ENCODE results near the gene ACACB. TPM values are rescaled to one million over a fixed set of nuclear protein-coding genes. Genes with fewer than 3 reads are reported as not detected.

Gene ACACB
- total and polyA plus RNA-seq, 2 donors (not counting 3 experiments of a cell fraction or from before 2014, with no cell fraction given): 1.3 to 5.7 TPM

DNA sequence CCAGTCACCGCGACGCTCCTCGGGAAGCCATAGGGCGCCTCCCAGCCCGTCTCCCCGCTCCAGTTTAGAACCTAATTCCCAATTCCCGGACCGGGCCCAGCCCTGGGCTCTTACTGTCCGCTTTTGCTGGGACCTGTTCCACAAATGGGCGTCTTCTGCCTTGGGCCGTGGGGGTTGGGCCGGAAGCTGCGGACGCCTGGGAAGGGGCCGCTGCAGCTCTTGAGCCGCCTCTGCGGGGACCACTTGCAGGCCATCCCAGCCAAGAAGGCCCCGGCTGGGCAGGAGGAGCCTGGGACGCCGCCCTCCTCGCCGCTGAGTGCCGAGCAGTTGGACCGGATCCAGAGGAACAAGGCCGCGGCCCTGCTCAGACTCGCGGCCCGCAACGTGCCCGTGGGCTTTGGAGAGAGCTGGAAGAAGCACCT lies 18.2 kb upstream of the ACACB start:
- intact Hi-C loops (cut with micrococcal nuclease): loop anchor here (1.0 to 5.0 kb wide), 3 partner anchors 13 to 536 kb away; partner anchors contain the start of genes CORO1C and ISCU
- CTCF ChIA-PET: interaction anchor here (0.9 to 3.1 kb wide), 6 partner anchors 12 to 292 kb away, joined by 3 to 38 read pairs (median 4); partner anchors contain the start of gene USP30
- DNase-seq (ENCODE audit: low read depth, low spot score): no peak

DNA sequence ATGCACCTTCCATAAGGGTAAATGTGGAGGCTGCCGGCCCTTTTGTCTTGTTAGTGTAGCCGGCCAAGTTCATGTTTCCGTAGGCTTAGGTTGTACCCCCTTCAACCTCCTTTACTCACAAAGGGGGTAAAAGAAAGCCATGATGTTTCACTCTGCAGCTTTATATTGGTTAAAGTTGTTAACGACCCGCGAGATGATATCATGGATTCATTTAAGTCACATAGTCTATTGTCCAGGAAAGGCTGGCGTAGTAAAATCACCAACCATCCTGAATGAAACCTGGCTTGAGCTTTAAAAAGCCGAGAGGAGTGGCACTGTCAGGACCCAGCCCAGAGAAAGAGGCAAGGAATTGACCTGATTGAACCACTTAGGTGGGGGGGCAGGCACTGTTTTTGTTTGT lies 17.7 kb upstream of the ACACB start:
- peaks cover 15% of the 10 kb centered on the region for H3K79me2 ChIP-seq (ENCODE audit: control insufficient read depth, insufficient read depth, low read length)
- no peaks in the 10 kb centered on the region for H4K20me1 ChIP-seq (replicated peaks; ENCODE audit: control insufficient read depth, extremely low read depth, insufficient read depth, low read length)
- H3K36me3 ChIP-seq (ENCODE audit: control insufficient read depth in 2 of 2, extremely low read depth in 1 of 2, insufficient read depth in 2 of 2, low read length in 2 of 2): peaks cover 7 to 10% of the 10 kb centered on the region in 2 experiments
- peak overlapping the region; percentile 96 for H3K9ac ChIP-seq (replicated peaks; ENCODE audit: extremely low read depth, insufficient read depth, low read length)
- POLR2A ChIA-PET: no interaction called here
- intact Hi-C loops (cut with micrococcal nuclease): loop anchor here (1.0 to 5.0 kb wide), 3 partner anchors 13 to 536 kb away; partner anchors contain the start of genes CORO1C and ISCU
- no peaks in the 10 kb centered on the region for H3K9me3 ChIP-seq (replicated peaks; ENCODE audit: control insufficient read depth, insufficient read depth, low read length)
- BruUV-seq (replicated peaks): no TSS peak
- DNase-seq (ENCODE audit: low read depth, low spot score) (no peak), FAIRE-seq (peak; percentile 65)
- H3K27ac ChIP-seq (ENCODE audit: insufficient read depth, low read depth, low read length): peak overlapping the region; percentile 81
- CTCF ChIA-PET: interaction anchor here (0.9 to 3.1 kb wide), 6 partner anchors 12 to 291 kb away, joined by 3 to 38 read pairs (median 4); partner anchors contain the start of gene USP30
- dilution Hi-C loops (cut with MboI; ENCODE audit: extremely low pct_ligation_motif_present, low sequenced_read_pairs): no loop called here
- H3K4me1 ChIP-seq (ENCODE audit: control insufficient read depth, extremely low read depth, insufficient read depth, low read length): peaks cover 12% of the 10 kb centered on the region
- H3K4me3 ChIP-seq (replicated peaks in 1 of 3; ENCODE audit: insufficient read depth in 1 of 3, low read depth in 1 of 3, low read length in 3 of 3): peak overlapping the region; percentile 91 to 96 (median 91)
- no peaks in the 10 kb centered on the region for H3K27me3 ChIP-seq (ENCODE audit: control insufficient read depth in 2 of 2, insufficient read depth in 2 of 2, low read length in 2 of 2)
- H3K4me2 ChIP-seq (ENCODE audit: insufficient read depth, low read length): peak overlapping the region; percentile 83
- TF ChIP-seq, protein P1, sequence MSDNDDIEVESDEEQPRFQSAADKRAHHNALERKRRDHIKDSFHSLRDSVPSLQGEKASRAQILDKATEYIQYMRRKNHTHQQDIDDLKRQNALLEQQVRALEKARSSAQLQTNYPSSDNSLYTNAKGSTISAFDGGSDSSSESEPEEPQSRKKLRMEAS (IDR thresholded peaks at IDR 0.05; ENCODE audit: insufficient read depth, insufficient read length): no peak
- no peak for TF ChIP-seq JUN (IDR thresholded peaks at IDR 0.05; ENCODE audit: borderline replicate concordance, insufficient read depth, insufficient read length, low read depth)
- TF ChIP-seq FOS (IDR thresholded peaks at IDR 0.05; ENCODE audit: borderline replicate concordance, insufficient read depth, low read length): no peak
- TF ChIP-seq POLR2AphosphoS5 (IDR thresholded peaks at IDR 0.05; ENCODE audit: insufficient read depth, low read depth, low read length): no peak
- TF ChIP-seq, protein P2, sequence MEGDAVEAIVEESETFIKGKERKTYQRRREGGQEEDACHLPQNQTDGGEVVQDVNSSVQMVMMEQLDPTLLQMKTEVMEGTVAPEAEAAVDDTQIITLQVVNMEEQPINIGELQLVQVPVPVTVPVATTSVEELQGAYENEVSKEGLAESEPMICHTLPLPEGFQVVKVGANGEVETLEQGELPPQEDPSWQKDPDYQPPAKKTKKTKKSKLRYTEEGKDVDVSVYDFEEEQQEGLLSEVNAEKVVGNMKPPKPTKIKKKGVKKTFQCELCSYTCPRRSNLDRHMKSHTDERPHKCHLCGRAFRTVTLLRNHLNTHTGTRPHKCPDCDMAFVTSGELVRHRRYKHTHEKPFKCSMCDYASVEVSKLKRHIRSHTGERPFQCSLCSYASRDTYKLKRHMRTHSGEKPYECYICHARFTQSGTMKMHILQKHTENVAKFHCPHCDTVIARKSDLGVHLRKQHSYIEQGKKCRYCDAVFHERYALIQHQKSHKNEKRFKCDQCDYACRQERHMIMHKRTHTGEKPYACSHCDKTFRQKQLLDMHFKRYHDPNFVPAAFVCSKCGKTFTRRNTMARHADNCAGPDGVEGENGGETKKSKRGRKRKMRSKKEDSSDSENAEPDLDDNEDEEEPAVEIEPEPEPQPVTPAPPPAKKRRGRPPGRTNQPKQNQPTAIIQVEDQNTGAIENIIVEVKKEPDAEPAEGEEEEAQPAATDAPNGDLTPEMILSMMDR (IDR thresholded peaks at IDR 0.05; ENCODE audit: extremely low read depth in 1 of 2, insufficient read depth in 1 of 2, low read depth in 1 of 2, low read length in 2 of 2): no peak
- TF ChIP-seq POLR2A (IDR thresholded peaks at IDR 0.05; ENCODE audit: low read depth, low read length): no peak
- no peak for TF ChIP-seq GATA2 (IDR thresholded peaks at IDR 0.05; ENCODE audit: insufficient read depth, insufficient read length, low read depth, low read length)
- no peak for TF ChIP-seq EZH2 (IDR thresholded peaks at IDR 0.05; ENCODE audit: borderline replicate concordance, low read depth, low read length, severe bottlenecking)
- TF ChIP-seq MYC (IDR thresholded peaks at IDR 0.05; ENCODE audit: low read depth, low read length): no peak
- H2AFZ ChIP-seq (ENCODE audit: low read depth, low read length): peak overlapping the region; percentile 97
- H3K9me1 ChIP-seq (replicated peaks; ENCODE audit: control insufficient read depth, extremely low read depth, insufficient read depth, low read length): no peaks in the 10 kb centered on the region

More for the DNA sequence above, 18.2 kb upstream of the ACACB start:
- Histone ChIP-seq H3K9me1 (replicated peaks; ENCODE audit: control insufficient read depth, extremely low read depth, insufficient read depth, low read length) (no peaks in the 10 kb centered on the region), H3K4me3 (replicated peaks in 1 of 3; ENCODE audit: insufficient read depth in 1 of 3, low read depth in 1 of 3, low read length in 3 of 3) (peak overlapping the region; percentile 91 to 96 (median 91)), H3K4me1 (ENCODE audit: control insufficient read depth, extremely low read depth, insufficient read depth, low read length) (peaks cover 12% of the 10 kb centered on the region), H3K4me2 (ENCODE audit: insufficient read depth, low read length) (peak overlapping the region; percentile 83), H3K27ac (ENCODE audit: insufficient read depth, low read depth, low read length) (peak overlapping the region; percentile 81), H3K79me2 (ENCODE audit: control insufficient read depth, insufficient read depth, low read length) (peaks cover 15% of the 10 kb centered on the region), H2AFZ (ENCODE audit: low read depth, low read length) (peak overlapping the region; percentile 97), H3K36me3 (ENCODE audit: control insufficient read depth in 2 of 2, extremely low read depth in 1 of 2, insufficient read depth in 2 of 2, low read length in 2 of 2) (peaks cover 7% of the 10 kb centered on the region in 2 experiments), H3K27me3 (ENCODE audit: control insufficient read depth in 2 of 2, insufficient read depth in 2 of 2, low read length in 2 of 2) (no peaks in the 10 kb centered on the region), H3K9ac (replicated peaks; ENCODE audit: extremely low read depth, insufficient read depth, low read length) (peak overlapping the region; percentile 96), H3K9me3 (replicated peaks; ENCODE audit: control insufficient read depth, insufficient read depth, low read length) (no peaks in the 10 kb centered on the region), H4K20me1 (replicated peaks; ENCODE audit: control insufficient read depth, extremely low read depth, insufficient read depth, low read length) (no peaks in the 10 kb centered on the region)
- dilution Hi-C loops (cut with MboI; ENCODE audit: extremely low pct_ligation_motif_present, low sequenced_read_pairs): no loop called here
- FAIRE-seq: no peak
- BruUV-seq (replicated peaks): TSS peak; percentile 39
- POLR2A ChIA-PET: no interaction called here
- TF ChIP-seq FOS (IDR thresholded peaks at IDR 0.05; ENCODE audit: borderline replicate concordance, insufficient read depth, low read length) (no peak), POLR2A (IDR thresholded peaks at IDR 0.05; ENCODE audit: low read depth, low read length) (peak; percentile 38), POLR2AphosphoS5 (IDR thresholded peaks at IDR 0.05; ENCODE audit: insufficient read depth, low read depth, low read length) (peak; percentile 11)

Data from endothelial cell of umbilical vein (primary cell).